Myocyte (in vitro differentiated cells): ENCODE data around the gene TEX47. TPM values are rescaled to one million over a fixed set of nuclear protein-coding genes. Genes with fewer than 3 reads are reported as not detected.

ENCODE experiments used
- DNase-seq: peaks from one replicate; pipeline ENCODE4 v3.0.0-alpha.2; 2012; ENCODE audit warnings: low read depth
- polyA plus RNA-seq: library from polyadenylated mRNA; unstranded; fragments of >200 nt; gene quantifications from one replicate; pipeline ENCODE4 v1.2.1, GENCODE V29; 2012; ENCODE audit warnings: missing spikeins
- total RNA-seq: library from RNA; depleted of rRNA; stranded (reverse); fragments of >200 nt; gene quantifications from 2 replicates; pipeline ENCODE4 v1.2.3, GENCODE V29; 2014

Gene TEX47
- total RNA-seq, result not detected in 2 replicates
- polyA plus RNA-seq, result not detected

DNA sequence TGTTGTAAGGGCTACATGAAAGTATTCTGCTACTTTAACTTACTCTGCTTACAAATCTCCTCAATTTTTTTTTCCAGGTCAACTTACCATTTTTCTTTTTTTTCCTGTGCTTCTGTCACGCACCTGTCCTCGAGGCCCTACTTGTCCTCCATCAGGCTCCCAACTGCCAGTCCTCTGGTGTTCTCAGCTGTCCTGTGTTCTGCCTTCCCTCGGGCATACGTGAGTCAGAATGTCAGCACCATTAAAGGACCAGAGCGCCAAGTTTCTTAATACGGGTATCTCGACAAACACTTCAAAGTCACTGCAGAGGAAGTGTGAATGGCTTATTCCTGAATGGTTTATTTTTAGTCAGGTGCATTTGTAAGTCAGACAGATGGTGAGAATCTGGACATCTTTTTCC lies at the start of gene TEX47:
Gene TEX47, minus strand, starts transcription at position 185 of the 400 bp plus-strand sequence. CDS start 795 bp downstream, outside the sequence.
- no peak for DNase-seq

- no peak for DNase-seq
Measured at GRCh38 chr7:88845091-88845490, 49.6 kb upstream of the TEX47 start.

DNA sequence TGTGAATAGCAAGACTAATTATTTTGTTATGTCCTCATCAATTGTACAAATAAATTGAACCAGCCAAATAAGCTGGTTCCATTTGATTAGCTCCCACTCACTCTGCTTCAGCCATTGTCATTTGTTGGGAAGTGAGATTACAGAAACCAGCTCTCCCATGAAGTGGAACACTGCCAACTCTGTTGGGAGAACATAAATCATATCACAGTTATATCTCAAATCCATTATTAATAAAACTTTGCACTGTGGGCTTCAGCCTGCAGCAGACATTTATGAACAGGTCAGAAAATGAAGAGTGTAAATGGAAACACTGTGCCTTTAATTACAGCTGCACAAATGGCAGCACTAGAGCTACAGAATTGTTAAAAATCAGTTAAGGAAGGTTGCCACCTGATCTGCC lies 46.7 kb upstream of the TEX47 start:
- no peak for DNase-seq

DNA sequence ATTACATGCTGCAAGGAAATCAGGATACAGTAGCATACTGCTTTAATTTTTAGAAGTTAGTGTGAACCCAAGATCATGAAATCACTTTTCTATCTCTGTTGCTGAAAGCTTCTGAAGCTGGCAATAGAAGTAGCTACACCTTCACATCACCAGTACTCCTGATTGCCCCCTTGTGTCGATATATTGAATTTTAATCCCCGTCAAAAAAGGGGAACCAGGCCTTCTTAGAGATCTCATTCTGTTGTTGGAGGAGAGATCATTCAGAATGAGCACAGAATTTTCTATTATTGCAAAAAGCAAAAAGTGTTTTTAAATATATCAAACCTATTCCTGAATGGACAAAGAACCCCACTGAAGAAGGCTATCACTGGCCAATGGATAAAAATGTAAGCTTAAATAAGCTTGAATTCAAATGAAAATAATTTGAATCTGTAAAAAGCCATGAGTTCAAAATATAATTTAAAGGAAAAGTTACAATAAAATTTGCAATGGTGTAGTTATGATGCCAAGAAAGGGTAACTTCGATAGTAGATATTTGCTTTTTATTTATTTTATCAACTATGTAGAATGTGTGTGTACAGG lies 39.7 kb upstream of the TEX47 start:
- DNase-seq, result peak; percentile 3

- DNase-seq, result no peak
Measured at GRCh38 chr7:88826222-88826621, 30.7 kb upstream of the TEX47 start.

DNA sequence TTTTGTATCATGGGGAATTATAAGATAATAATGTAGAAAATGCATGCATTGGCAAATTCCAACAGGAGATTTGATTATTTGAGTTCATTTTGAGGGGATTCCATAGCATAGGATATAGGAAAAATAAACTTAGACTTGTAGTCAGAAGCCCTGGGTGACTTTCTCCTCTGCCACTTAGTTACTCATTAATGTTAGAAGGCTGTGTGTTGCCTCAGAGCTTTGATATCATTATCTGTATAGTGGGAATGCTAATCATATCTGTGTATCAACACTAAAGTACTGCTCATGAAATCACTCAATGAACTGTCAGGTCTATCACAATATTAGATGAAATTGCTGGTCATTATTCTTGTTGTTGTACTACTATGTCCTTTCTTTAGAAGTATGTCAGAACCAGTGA lies 23.0 kb upstream of the TEX47 start:
- no peak for DNase-seq

- DNase-seq, result no peak
Measured at GRCh38 chr7:88806280-88807037, 10.9 kb upstream of the TEX47 start.

DNA sequence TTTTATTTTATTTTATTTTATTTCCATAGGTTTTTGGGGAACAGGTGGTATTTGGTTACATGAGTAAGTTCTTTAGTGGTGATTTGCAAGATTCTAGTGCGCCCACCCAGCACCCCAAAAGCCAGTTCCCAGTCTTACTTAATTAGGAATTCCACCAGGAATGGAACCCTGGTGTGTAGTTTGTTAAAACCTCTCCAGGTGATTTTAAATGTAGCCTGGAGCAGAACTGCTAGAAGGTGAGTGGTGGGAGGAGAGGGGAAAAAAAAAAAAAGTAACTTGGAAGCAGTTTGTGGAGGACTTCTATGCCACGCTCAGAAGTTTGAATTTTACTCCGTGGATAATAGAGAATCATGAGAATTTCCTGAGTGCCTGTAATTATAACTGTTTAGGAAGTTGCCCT lies 5.5 kb upstream of the TEX47 start:
- DNase-seq, result no peak

- DNase-seq, result no peak
Measured at GRCh38 chr7:88792361-88792760, 3.2 kb downstream of the TEX47 start.

DNA sequence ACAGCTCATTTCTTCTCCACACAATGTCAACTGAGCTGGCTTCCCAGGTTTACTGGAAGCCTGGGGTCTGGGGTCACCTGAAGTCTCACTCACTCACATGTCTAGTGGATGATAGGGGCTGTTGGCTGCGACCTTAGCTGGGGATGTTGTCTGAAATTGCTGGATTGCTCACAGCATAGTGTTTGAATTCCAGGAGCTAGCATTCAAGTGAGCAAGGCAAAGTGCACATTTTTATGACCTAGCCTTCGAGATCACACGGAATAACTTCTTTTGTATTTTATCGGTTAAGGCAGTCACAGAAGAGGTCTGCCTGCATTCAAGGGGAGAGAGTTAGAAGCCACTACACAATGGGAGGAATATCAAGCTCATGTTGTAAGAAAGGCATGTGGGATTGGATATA lies 3.6 kb downstream of the TEX47 start:
- DNase-seq, result no peak

DNA sequence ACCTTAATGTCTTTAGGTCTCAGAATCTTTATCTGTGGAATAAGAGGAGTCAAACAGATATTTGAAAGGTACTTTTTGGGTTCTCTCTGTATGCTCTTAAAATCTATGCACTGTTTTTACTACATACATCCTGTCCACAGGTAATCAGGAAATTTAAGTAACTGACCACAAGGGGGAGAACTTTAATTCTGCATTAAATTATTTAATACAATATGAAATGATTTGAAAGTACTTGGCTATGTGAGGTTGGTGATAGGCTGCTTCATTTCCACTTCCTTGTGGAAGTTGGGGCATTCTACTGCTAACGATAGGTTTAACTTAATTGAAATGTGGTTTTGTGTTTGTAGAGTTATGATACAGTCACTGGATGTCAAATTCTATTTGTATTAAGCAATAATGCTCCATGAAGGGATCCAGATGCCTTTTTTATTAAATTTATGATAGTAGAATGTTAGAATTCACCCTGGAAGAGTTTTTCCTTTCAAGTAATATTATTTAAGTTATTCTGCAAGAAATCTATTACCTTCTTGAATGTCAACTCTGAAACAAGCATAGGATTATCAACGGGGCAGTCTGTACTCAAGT lies 6.0 kb downstream of the TEX47 start:
- DNase-seq, result peak; percentile 34

DNA sequence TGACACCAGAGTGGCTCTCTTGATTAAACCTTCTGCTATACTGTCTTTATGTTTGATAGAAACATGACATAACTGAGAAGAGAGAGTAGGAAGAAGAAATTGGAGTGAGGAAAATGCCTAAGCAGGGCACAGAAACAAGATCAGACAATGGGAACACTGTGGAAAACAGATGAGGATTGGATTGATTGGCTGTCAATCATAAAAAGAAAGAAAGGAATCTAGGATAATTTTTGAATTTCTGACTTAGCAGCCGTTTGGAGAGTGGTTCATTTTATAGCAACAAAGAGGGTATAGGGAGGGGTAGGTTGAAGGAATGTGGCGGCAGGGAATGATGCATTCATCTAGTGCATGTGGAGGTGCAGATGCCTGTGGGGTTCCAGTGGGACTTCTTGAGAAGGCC lies 7.8 kb downstream of the TEX47 start:
- no peak for DNase-seq

GRCh38 chr7:88775838-88776237 lies 19.7 kb downstream of the TEX47 start:
- DNase-seq, result no peak

- no peak for DNase-seq
Measured at GRCh38 chr7:88772776-88773175, 22.8 kb downstream of the TEX47 start.

DNA sequence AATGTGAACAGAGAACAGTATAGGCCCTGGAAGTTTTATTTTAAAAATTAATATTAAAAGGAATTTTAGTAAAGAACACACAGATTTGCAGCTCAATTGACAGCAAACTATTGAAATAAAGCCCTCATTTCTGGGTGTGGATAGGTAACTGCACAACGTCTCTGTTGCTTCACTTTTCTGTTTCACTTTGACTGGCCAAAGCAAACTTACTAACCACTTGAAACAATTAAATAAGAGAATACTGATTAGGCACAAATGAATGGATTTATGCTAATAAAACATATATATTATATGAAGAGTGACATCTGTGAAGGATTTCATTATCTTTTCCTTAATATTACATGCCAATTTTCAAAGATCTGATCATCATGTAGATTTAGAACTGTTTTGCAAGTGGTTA lies 24.1 kb downstream of the TEX47 start:
- DNase-seq, result no peak

GRCh38 chr7:88761779-88762178 lies 33.8 kb downstream of the TEX47 start:
- no peak for DNase-seq

DNA sequence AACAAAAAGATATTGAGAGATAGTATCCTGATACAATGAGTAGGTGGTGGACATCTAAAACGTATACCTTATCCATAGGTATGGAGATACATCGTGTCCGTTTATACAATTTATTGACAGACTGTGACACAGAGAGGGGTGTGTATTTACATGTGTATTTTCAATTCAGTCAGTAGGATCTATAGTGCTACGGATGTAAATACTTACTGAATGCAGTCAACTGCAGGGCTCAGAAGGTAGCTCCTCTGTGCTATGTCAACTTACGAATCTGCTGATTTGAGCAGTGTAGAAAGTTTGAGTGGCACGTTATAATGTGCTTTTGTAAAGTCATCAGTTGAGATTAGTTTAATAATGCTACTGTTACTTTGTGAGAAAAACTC lies 35.4 kb downstream of the TEX47 start:
- DNase-seq, result no peak

DNA sequence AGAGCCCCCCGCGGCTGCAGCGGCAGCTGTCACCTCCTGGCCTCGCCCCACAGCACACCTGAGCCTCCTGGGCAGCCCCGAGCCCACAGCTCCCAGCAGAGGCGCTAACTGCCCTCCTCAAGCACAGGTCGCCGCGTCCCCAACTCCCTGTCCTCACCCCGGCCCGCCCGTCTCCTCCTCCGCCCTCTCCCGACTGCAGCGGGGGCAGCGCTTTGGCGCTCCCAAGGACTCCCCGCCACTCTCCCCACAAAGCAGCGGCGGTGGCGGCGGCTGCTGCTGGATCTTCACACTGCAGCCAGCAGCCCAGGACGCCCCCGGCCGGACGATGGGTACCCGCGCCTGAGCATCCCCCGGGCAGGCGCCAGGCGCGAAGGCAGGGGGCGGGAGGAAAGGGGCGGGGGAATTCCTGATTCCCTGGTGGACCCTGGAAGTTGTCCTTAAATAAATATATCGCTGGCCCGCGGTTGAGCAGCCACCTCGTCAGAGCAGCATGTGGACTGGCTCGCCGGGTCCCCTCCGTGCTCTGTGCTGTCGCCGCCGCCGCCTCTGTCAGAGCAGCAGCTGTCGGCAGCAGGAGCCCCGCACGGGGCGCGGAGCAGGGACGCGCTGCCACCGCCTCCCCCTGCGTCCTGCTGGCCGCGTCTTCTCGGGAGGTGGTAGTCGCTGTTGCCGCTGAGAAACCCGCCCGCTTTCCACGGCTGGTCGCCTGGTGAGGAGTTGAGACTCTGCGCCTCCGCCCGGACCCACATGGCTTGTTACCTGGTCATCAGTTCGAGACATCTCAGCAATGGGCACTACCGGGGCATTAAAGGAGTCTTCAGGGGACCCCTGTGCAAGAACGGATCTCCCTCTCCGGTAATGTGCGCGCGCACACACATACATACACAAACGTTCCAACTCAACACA lies 36.1 kb downstream of the TEX47 start, which contains the start of gene ZNF804B:
Gene ZNF804B, plus strand, starts transcription at position 471 of the 906 bp plus-strand sequence. Its CDS starts 277 bp downstream, at position 748.
- no peak for DNase-seq

DNA sequence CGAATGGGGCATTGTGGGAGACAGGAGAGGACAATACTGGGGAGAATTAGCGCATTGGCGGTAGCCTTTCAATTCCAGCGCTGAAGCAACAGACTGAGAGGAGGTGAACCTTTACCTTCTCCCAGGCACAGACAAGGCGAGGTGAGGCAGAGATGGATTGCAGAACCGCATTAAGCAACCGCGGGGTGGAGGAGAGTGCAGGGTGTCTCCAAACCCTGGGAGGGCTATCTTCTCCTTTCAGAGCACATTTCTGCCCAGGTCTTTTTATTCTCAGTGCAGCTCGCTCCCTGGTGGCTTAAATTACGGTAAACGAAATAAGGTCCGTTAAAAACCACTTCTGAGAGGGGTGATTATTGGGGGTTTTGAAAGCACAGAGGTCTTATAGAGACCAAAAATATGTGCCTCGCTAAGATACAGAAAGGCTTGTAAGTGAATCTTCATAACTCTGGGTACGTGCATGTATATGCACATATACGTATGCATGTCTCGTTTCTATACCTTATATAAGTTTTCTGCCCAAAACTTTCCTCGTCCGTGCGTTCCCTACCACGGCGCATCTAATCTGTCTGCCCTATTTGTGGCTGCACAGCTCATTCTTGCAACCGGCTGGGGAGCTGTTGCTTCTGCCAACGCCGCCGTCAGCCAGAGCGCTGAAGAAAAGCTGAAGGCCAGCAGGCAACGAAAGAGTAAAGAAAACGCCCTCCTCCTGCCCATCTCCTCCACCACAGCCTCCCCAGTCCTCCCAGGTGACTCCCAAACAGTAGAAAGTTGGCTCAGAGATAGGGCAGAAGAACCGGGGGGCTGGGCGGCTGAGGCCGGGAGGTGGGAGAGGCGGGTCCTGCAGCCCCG lies 36.9 kb downstream of the TEX47 start:
- DNase-seq, result peak; percentile 3

GRCh38 chr7:88757371-88757770 lies 38.2 kb downstream of the TEX47 start:
- no peak for DNase-seq

DNA sequence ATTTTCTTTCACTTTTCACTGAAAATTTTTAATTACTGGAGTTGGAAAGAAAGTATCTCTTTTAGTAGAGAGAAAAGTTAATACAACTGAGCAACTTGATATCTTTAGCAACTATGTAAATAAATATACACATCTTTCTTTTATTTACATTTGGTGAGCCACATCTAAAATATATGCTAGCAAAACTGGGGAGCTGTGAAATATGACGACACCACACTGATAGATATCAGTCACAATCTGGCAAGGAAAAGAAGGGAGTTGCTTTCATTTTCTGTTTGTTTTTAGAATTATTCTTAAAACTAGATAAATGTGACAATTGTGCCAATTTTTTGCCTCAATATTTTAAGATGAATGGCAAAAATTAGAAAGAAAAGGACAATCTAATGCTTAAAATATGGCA lies 38.7 kb downstream of the TEX47 start:
- DNase-seq, result no peak
